Kidney (tissue), 14 donors: ENCODE measurements around the gene NBAS. TPM values are rescaled to one million over a fixed set of nuclear protein-coding genes. Genes with fewer than 3 reads are reported as not detected.

Source experiments
- DNase-seq, 5 donors: peaks; one replicate each; pipeline ENCODE4 v3.0.0-alpha.2; 2013 to 2020
- FAIRE-seq: peaks from 2 replicates; lab custom pipeline; 2012; peaks lifted over from hg19 to GRCh38; lab: Jason Lieb, UNC
- H3K27ac ChIP-seq, 2 donors: one replicate each; pipeline ENCODE4 v1.7.0; 2013; ENCODE audit warnings: low read depth in 2 of 2, low read length in 2 of 2, inconsistent platforms in 1 of 2
- H3K27me3 ChIP-seq: one replicate; pipeline ENCODE4 v1.7.1; 2013; ENCODE audit warnings: low read length, inconsistent platforms; ENCODE audit not compliant: control insufficient read depth, insufficient read depth
- H3K36me3 ChIP-seq, 3 donors: one replicate each; pipeline versions ENCODE4 v1.7.0 to v1.7.1; 2013; ENCODE audit warnings: low read length in 3 of 3, control low read depth in 1 of 3, inconsistent platforms in 1 of 3; ENCODE audit not compliant: insufficient read depth in 3 of 3, control insufficient read depth in 2 of 3
- H3K4me1 ChIP-seq, 3 donors: one replicate each; pipeline versions ENCODE4 v1.7.0 to v1.7.1; 2013; ENCODE audit warnings: low read length in 3 of 3, inconsistent platforms in 1 of 3, low read depth in 1 of 3; ENCODE audit not compliant: control insufficient read depth in 2 of 3, insufficient read depth in 2 of 3
- H3K4me3 ChIP-seq, 3 donors: one replicate each; pipeline versions ENCODE4 v1.7.0 to v1.8.1; 2013; ENCODE audit warnings: low read length in 3 of 3, control low read depth in 1 of 3, inconsistent platforms in 1 of 3
- H3K9ac ChIP-seq, 3 donors: one replicate each; pipeline versions ENCODE4 v1.7.0 to v1.7.1; 2013; ENCODE audit warnings: low read length in 3 of 3, control low read depth in 1 of 3, inconsistent platforms in 1 of 3
- H3K9me3 ChIP-seq, 3 donors: one replicate each; pipeline versions ENCODE4 v1.7.0 to v1.7.1; 2013; ENCODE audit warnings: low read length in 3 of 3, control low read depth in 1 of 3, inconsistent platforms in 1 of 3; ENCODE audit not compliant: control insufficient read depth in 2 of 3, insufficient read depth in 1 of 3
- CTCF ChIP-seq: IDR thresholded peaks from 3 replicates; pipeline ENCODE4 v1.5.1; 2012; ENCODE audit warnings: mild to moderate bottlenecking, moderate library complexity, borderline replicate concordance; ENCODE audit not compliant: insufficient read depth; ENCODE audit errors: extremely low read depth
- intact Hi-C: fragments of 100-400 bp; cut with DNase I; formaldehyde crosslinking; loops from one replicate; pipeline ENCODE4 v1.11.1; 2022
- polyA plus RNA-seq: library from polyadenylated mRNA; stranded (reverse); fragments of 350-450 nt; fragmentation: Illumina TruSeq; extraction: RNeasy Lipid Tissue Mini Kit (QIAGEN cat#74804); gene quantifications from one replicate; pipeline ENCODE4 v1.2.3, GENCODE V29; 2014; ENCODE audit warnings: low read depth, low replicate concordance; ENCODE audit not compliant: insufficient read depth
- total RNA-seq: library from RNA; stranded (reverse); fragmentation: NEBNext Ultra II Directional; extraction: Animal tissue kit (Norgen Biotek cat#: 25700); gene quantifications from one replicate; pipeline ENCODE4 v1.2.1, GENCODE V29; 2021
- donor health status: control.
- donor health status: control.
- donor health status: control.
- donor health status: control.
- donor health status: control.
- donor health status: DM: yes; HTN: yes; CAD: no.
- donor health status: Normal renal cell carcinoma (clear cell type).

The NBAS gene
- total and polyA plus RNA-seq, 2 donors from 2014 or later = 40.8 to 44.2 TPM

- H3K4me1 ChIP-seq = no peaks in the 10 kb centered on the region
These were observed 195.7 kb downstream of the NBAS start for GRCh38 chr2:15365411-15365810.

GRCh38 chr2:15364561-15364960 lies 196.6 kb downstream of the NBAS start:
- intact Hi-C loops = no loop called here
- Histone ChIP-seq H3K4me1 (no peaks in the 10 kb centered on the region), H3K36me3 (no peaks in the 10 kb centered on the region), H3K4me3 (no peak overlapping the region), H3K27ac (no peak overlapping the region), H3K27me3 (no peaks in the 10 kb centered on the region), H3K9me3 (no peaks in the 10 kb centered on the region), H3K9ac (no peak overlapping the region)
- DNase-seq (no peak), FAIRE-seq (no peak)
- TF ChIP-seq CTCF = no peak

More at GRCh38 chr2:15365411-15365810, 195.7 kb downstream of the NBAS start:
- Histone ChIP-seq H3K9ac (no peak overlapping the region), H3K9me3 (no peaks in the 10 kb centered on the region), H3K27me3 (no peaks in the 10 kb centered on the region), H3K4me3 (no peak overlapping the region), H3K27ac (no peak overlapping the region), H3K36me3 (no peaks in the 10 kb centered on the region)
- intact Hi-C loops = no loop called here
- DNase-seq = no peak
- no peak for TF ChIP-seq CTCF
- FAIRE-seq = no peak

- intact Hi-C loops = no loop called here
- no peak for TF ChIP-seq CTCF
- Histone ChIP-seq H3K4me1 (no peaks in the 10 kb centered on the region), H3K27me3 (no peaks in the 10 kb centered on the region), H3K4me3 (no peak overlapping the region), H3K27ac (no peak overlapping the region), H3K9ac (no peak overlapping the region), H3K9me3 (no peaks in the 10 kb centered on the region), H3K36me3 (no peaks in the 10 kb centered on the region)
- no peak for DNase-seq
- FAIRE-seq = no peak
These were observed 197.4 kb downstream of the NBAS start for GRCh38 chr2:15363734-15364133.

- no peaks in the 10 kb centered on the region for H3K36me3 ChIP-seq
- H3K4me3 ChIP-seq = no peak overlapping the region
- FAIRE-seq = no peak
- no peaks in the 10 kb centered on the region for H3K4me1 ChIP-seq
- no peaks in the 10 kb centered on the region for H3K27me3 ChIP-seq
- H3K9ac ChIP-seq = no peak overlapping the region
- H3K27ac ChIP-seq = no peak overlapping the region
- no peak for DNase-seq
- H3K9me3 ChIP-seq = no peaks in the 10 kb centered on the region
- intact Hi-C loops = no loop called here
- TF ChIP-seq CTCF = no peak
These were observed 198.0 kb downstream of the NBAS start for GRCh38 chr2:15363142-15363541.
